A549 (cell line): ENCODE measurements around the gene MYO3A. TPM values are rescaled to one million over a fixed set of nuclear protein-coding genes. Genes with fewer than 3 reads are reported as not detected.

Experiments used
- ATAC-seq, 2 experiments: fragments of 200-7000 bp in 1 of 2; fragments of >200 bp in 1 of 2; cut with Nextera tagmentation in 1 of 2; cut with Tn5 transposase in 1 of 2; 3 replicates each; pipeline versions ENCODE4 v1.8.0 to v1.9.1; 2018 to 2020; ENCODE audit warnings: mild to moderate bottlenecking in 1 of 2, moderate library complexity in 1 of 2
- CTCF ChIA-PET: fragments of 300-600 bp; sonication (Branson Sonifier 250); formaldehyde crosslinking; extraction: SDS; loops from one replicate; lab custom pipeline; 2021; ENCODE audit warnings: antibody characterized with exemption, inconsistent platforms; lab: Yijun Ruan, JAX
- POLR2A ChIA-PET: fragments of 350-600 bp; formaldehyde crosslinking; extraction: SDS; loops from one replicate; lab custom pipeline; 2021; ENCODE audit warnings: antibody characterized with exemption, inconsistent platforms; lab: Yijun Ruan, JAX
- DNase-seq, 2 experiments: peaks; one replicate each; pipeline versions ENCODE4 v3.0.0 to v3.0.0-alpha.2; 2011 to 2016; ENCODE audit warnings: low read depth in 1 of 2, low spot score in 1 of 2
- FAIRE-seq: peaks from 2 replicates; lab custom pipeline; 2011; peaks lifted over from hg19 to GRCh38; lab: Jason Lieb, UNC
- H3K27ac ChIP-seq, 2 experiments: fragments of >200 bp; sonication (Bioruptor Twin); formaldehyde crosslinking; 3 replicates each; pipeline ENCODE4 v1.5.1; 2016 to 2017
- H3K4me1 ChIP-seq: fragments of >200 bp; sonication (Bioruptor Twin); formaldehyde crosslinking; 3 replicates; pipeline ENCODE4 v1.6.1; 2016
- H3K4me2 ChIP-seq: fragments of >200 bp; sonication (Bioruptor Twin); formaldehyde crosslinking; 3 replicates; pipeline ENCODE4 v1.6.1; 2016
- H3K4me3 ChIP-seq: fragments of >200 bp; sonication (Bioruptor Twin); formaldehyde crosslinking; 3 replicates; pipeline ENCODE4 v1.5.1; 2016
- H3K9me3 ChIP-seq: fragments of >200 bp; sonication (Bioruptor Twin); formaldehyde crosslinking; 3 replicates; pipeline ENCODE4 v1.6.1; 2016
- CBX8 ChIP-seq: fragments of 200-600 bp; sonication (generic); IDR thresholded peaks from 2 replicates; pipeline ENCODE4 v1.6.1; 2016
- CHD2 ChIP-seq: fragments of 150-350 bp; IDR thresholded peaks from 2 replicates; pipeline ENCODE4 v1.6.1; 2014; ENCODE audit warnings: low read length; ENCODE audit not compliant: partially characterized antibody
- CHD4 ChIP-seq: fragments of 200-600 bp; sonication (generic); IDR thresholded peaks from 2 replicates; pipeline ENCODE4 v1.6.1; 2016; ENCODE audit warnings: antibody characterized with exemption, mild to moderate bottlenecking, borderline replicate concordance
- EHF ChIP-seq: fragments of 250-450 bp; sonication (Bioruptor Pico); IDR thresholded peaks from 2 replicates; pipeline ENCODE4 v1.5.0; 2020; ENCODE audit warnings: mild to moderate bottlenecking
- EP300 ChIP-seq, 2 experiments: fragments of >200 bp; sonication (Bioruptor Twin); formaldehyde crosslinking; IDR thresholded peaks; 2 replicates in 1 of 2; 3 replicates in 1 of 2; pipeline ENCODE4 v1.6.1; 2016 to 2017
- ESRRA ChIP-seq: fragments of 150-350 bp; IDR thresholded peaks from 2 replicates; pipeline ENCODE4 v1.6.1; 2014; ENCODE audit warnings: mild to moderate bottlenecking, low read length, borderline replicate concordance
- FOSL2 ChIP-seq, 2 experiments: fragments of 450-650 bp in 1 of 2; fragments of >200 bp in 1 of 2; sonication (Bioruptor Twin) in 1 of 2; formaldehyde crosslinking; IDR thresholded peaks; 2 replicates each; pipeline versions ENCODE4 v1.5.0 to v1.6.1; 2016 to 2020; ENCODE audit warnings: mild to moderate bottlenecking in 1 of 2, moderate library complexity in 1 of 2
- GATA3 ChIP-seq: IDR thresholded peaks from 2 replicates; pipeline ENCODE4 v1.6.1; 2012; ENCODE audit warnings: borderline replicate concordance
- HDAC2 ChIP-seq: fragments of 200-600 bp; sonication (generic); IDR thresholded peaks from 2 replicates; pipeline ENCODE4 v1.6.1; 2016
- HEYL ChIP-seq: fragments of 250-450 bp; sonication (Bioruptor Pico); IDR thresholded peaks from 2 replicates; pipeline ENCODE4 v1.8.0; 2021; ENCODE audit warnings: mild to moderate bottlenecking, moderate library complexity
- HOXA7 ChIP-seq: fragments of 250-450 bp; sonication (Bioruptor Pico); IDR thresholded peaks from 2 replicates; pipeline ENCODE4 v1.5.0; 2020; ENCODE audit warnings: mild to moderate bottlenecking, moderate library complexity
- KDM5A ChIP-seq: fragments of 200-600 bp; sonication (generic); IDR thresholded peaks from 2 replicates; pipeline ENCODE4 v1.6.1; 2016; ENCODE audit warnings: antibody characterized with exemption, mild to moderate bottlenecking
- MAFK ChIP-seq: fragments of 450-650 bp; IDR thresholded peaks from 2 replicates; pipeline ENCODE4 v1.6.1; 2014; ENCODE audit not compliant: partially characterized antibody
- NPAS2 ChIP-seq: fragments of 250-450 bp; sonication (Bioruptor Pico); IDR thresholded peaks from 2 replicates; pipeline ENCODE4 v1.8.0; 2022; ENCODE audit warnings: mild to moderate bottlenecking, moderate library complexity, borderline replicate concordance
- PHF8 ChIP-seq: fragments of 200-600 bp; sonication (generic); IDR thresholded peaks from 2 replicates; pipeline ENCODE4 v1.6.1; 2016; ENCODE audit warnings: low read depth, mild to moderate bottlenecking, antibody characterized with exemption, moderate library complexity, borderline replicate concordance
- POLR2AphosphoS2 ChIP-seq: conservative IDR thresholded peaks from 2 replicates; pipeline ENCODE4 v1.6.1; 2012; ENCODE audit warnings: low read length, improper control_type of control experiment, inconsistent platforms
- RCOR1 ChIP-seq: fragments of 150-350 bp; IDR thresholded peaks from 2 replicates; pipeline ENCODE4 v1.6.1; 2014; ENCODE audit warnings: antibody characterized with exemption, low read length, low read depth
- TP53 ChIP-seq: fragments of 250-450 bp; sonication (Bioruptor Pico); IDR thresholded peaks from 2 replicates; pipeline ENCODE4 v1.5.0; 2021; ENCODE audit warnings: mild to moderate bottlenecking, moderate library complexity
- ZC3H11A ChIP-seq: fragments of 450-650 bp; IDR thresholded peaks from 2 replicates; pipeline ENCODE4 v1.6.1; 2014; ENCODE audit warnings: antibody characterized with exemption, mild to moderate bottlenecking
- ZFP36 ChIP-seq: fragments of 450-650 bp; IDR thresholded peaks from 2 replicates; pipeline ENCODE4 v1.6.1; 2014; ENCODE audit warnings: borderline replicate concordance; ENCODE audit not compliant: partially characterized antibody
- whole genome bisulfite sequencing: methylation state at CpG from one replicate; pipeline ENCODE4 v1.1.6; 2017; ENCODE audit errors: missing lambda C conversion rate; 5-methylcytosine and 5-hydroxymethylcytosine counted together
- polyA plus RNA-seq, 4 experiments: library from polyadenylated mRNA; depleted of rRNA in 3 of 4; stranded (reverse); fragments of >200 nt; fragmentation: RNase III in 1 of 4; extraction: RNeasy Plus Mini Kit Qiagen cat#74134 plus additional on column Dnase treatment in 1 of 4; gene quantifications; 2 replicates in 3 of 4; 3 replicates in 1 of 4; pipeline ENCODE4 v1.2.3, GENCODE V29; 2011 to 2017
- TF ChIP-seq, protein P1 (sequence below): fragments of 150-350 bp; IDR thresholded peaks from 2 replicates; pipeline ENCODE4 v1.6.1; 2014; ENCODE audit warnings: low read depth, mild to moderate bottlenecking, low read length
- TF ChIP-seq, protein P2 (sequence below): IDR thresholded peaks from 2 replicates; pipeline ENCODE4 v1.6.1; 2012; ENCODE audit warnings: low read depth, borderline replicate concordance
- TF ChIP-seq, protein P3 (sequence below): IDR thresholded peaks from 2 replicates; pipeline ENCODE4 v1.6.1; 2012
- TF ChIP-seq, protein P4 (sequence below): fragments of 450-650 bp; IDR thresholded peaks from 2 replicates; pipeline ENCODE4 v1.6.1; 2014; ENCODE audit warnings: antibody characterized with exemption

Gene MYO3A
- polyA plus RNA-seq, 2 of the 4 experiments (the other 2 are of a cell fraction), result not detected

DNA sequence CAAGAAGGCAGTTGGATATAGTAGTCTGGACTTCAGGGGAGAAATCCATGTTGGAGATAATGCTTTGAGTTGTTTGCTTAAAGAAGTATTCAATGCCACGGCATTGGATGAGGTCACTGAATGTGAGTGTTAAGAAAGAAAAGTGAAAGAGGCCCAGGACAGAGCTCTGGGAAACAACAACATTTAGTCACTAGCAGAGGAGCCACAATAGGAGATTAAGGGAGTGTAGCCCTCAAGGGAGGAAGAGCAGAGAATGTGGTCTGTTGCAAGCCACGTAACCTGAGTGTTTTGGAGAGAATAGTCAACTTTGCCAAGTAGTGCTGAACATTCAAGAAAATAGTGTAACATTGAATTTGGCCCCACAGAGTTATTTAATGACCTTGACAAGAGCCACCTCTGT is 114.7 kb downstream of the MYO3A start:
- WGBS, result 0% methylated on average over 2 of the region's 2 CpGs
- CTCF ChIA-PET, result no interaction called here
- Histone ChIP-seq H3K27ac (no peak overlapping the region), H3K9me3 (no peaks in the 10 kb centered on the region), H3K4me3 (no peak overlapping the region), H3K4me2 (no peak overlapping the region), H3K4me1 (no peaks in the 10 kb centered on the region)
- TF ChIP-seq, protein P1, sequence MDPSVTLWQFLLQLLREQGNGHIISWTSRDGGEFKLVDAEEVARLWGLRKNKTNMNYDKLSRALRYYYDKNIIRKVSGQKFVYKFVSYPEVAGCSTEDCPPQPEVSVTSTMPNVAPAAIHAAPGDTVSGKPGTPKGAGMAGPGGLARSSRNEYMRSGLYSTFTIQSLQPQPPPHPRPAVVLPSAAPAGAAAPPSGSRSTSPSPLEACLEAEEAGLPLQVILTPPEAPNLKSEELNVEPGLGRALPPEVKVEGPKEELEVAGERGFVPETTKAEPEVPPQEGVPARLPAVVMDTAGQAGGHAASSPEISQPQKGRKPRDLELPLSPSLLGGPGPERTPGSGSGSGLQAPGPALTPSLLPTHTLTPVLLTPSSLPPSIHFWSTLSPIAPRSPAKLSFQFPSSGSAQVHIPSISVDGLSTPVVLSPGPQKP, result no peak
- no peak for TF ChIP-seq ZFP36
- TF ChIP-seq CBX8, result no peak
- TF ChIP-seq GATA3, result no peak
- no peak for TF ChIP-seq KDM5A
- TF ChIP-seq RCOR1, result no peak
- TF ChIP-seq ZC3H11A, result no peak
- TF ChIP-seq MAFK, result no peak
- TF ChIP-seq FOSL2 (IDR thresholded peaks at IDR 0.05), result no peak
- TF ChIP-seq FOSL2 (CRISPR knock-in tag; IDR thresholded peaks at IDR 0.05), result no peak
- TF ChIP-seq TP53 (CRISPR knock-in tag), result no peak
- no peak for TF ChIP-seq PHF8
- TF ChIP-seq, protein P2, sequence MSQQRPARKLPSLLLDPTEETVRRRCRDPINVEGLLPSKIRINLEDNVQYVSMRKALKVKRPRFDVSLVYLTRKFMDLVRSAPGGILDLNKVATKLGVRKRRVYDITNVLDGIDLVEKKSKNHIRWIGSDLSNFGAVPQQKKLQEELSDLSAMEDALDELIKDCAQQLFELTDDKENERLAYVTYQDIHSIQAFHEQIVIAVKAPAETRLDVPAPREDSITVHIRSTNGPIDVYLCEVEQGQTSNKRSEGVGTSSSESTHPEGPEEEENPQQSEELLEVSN, result no peak
- no peak for TF ChIP-seq CHD4
- POLR2A ChIA-PET, result no interaction called here
- no peak for DNase-seq
- FAIRE-seq, result no peak
- ATAC-seq, result no peak

DNA sequence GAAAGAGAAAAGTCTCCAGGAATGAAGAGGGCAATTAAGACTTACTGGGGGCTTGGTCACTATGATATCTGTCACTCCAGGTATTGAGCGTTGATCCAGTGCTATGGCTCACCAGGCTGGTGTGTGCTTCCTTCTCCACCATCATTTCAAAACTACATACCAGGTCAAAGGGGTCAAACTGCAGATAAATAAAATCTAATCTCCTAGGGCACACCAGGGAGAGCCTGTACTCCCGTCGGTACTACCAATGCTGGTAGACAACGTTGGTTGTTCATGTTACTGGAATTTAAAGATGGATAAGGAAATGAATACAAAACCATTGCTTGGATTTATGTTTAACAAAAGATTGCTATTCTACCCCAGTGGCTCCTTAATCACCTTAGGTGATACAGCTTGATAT is 118.3 kb downstream of the MYO3A start:
- no peak overlapping the region for H3K4me3 ChIP-seq
- ChIA-PET POLR2A (no interaction called here), CTCF (no interaction called here)
- no peaks in the 10 kb centered on the region for H3K4me1 ChIP-seq
- 4% methylated on average over 4 of the region's 4 CpGs for WGBS
- no peak overlapping the region for H3K27ac ChIP-seq
- DNase-seq (no peak), ATAC-seq (no peak), FAIRE-seq (no peak)
- no peak overlapping the region for H3K4me2 ChIP-seq
- TF ChIP-seq CHD2 (no peak), GATA3 (no peak), NPAS2 (CRISPR knock-in tag) (no peak), ZFP36 (no peak), RCOR1 (no peak), HOXA7 (no peak), ESRRA (no peak)
- TF ChIP-seq, protein P3, sequence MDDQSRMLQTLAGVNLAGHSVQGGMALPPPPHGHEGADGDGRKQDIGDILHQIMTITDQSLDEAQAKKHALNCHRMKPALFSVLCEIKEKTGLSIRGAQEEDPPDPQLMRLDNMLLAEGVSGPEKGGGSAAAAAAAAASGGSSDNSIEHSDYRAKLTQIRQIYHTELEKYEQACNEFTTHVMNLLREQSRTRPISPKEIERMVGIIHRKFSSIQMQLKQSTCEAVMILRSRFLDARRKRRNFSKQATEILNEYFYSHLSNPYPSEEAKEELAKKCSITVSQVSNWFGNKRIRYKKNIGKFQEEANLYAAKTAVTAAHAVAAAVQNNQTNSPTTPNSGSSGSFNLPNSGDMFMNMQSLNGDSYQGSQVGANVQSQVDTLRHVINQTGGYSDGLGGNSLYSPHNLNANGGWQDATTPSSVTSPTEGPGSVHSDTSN, result no peak
- TF ChIP-seq, protein P4, sequence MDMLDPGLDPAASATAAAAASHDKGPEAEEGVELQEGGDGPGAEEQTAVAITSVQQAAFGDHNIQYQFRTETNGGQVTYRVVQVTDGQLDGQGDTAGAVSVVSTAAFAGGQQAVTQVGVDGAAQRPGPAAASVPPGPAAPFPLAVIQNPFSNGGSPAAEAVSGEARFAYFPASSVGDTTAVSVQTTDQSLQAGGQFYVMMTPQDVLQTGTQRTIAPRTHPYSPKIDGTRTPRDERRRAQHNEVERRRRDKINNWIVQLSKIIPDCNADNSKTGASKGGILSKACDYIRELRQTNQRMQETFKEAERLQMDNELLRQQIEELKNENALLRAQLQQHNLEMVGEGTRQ, result no peak
- no peaks in the 10 kb centered on the region for H3K9me3 ChIP-seq

DNA sequence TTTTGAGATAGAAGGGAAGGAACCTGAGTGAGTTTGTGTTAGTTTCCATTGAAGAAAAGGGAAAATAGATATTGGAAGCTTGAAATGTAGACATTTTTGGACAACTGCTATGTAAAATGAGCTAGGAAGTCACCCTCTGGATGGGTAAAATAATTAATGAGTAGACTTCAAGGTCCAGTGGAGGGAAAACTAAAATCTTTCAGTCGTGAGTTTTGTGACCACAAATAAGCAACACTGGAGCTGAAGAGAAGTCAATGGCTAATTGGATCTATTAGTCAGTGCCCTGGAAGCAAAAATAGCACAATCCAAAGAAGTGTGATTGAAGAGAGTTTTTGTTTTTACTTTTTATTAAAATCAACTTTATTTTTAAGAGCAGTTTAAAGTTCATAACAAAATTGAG is 123.4 kb downstream of the MYO3A start:
- ChIA-PET CTCF (no interaction called here), POLR2A (no interaction called here)
- 0% methylated on average over 1 of the region's 1 CpG for WGBS
- H3K9me3 ChIP-seq, result no peaks in the 10 kb centered on the region
- TF ChIP-seq HDAC2 (no peak), POLR2AphosphoS2 (no peak), ZC3H11A (no peak), EHF (CRISPR knock-in tag) (no peak), HEYL (CRISPR knock-in tag) (no peak), CHD4 (no peak), EP300 (IDR thresholded peaks at IDR 0.05) (no peak)
- H3K4me1 ChIP-seq, result no peaks in the 10 kb centered on the region
- no peak overlapping the region for H3K27ac ChIP-seq
- DNase-seq, result no peak
- no peak overlapping the region for H3K4me3 ChIP-seq
- no peak overlapping the region for H3K4me2 ChIP-seq
- no peak for ATAC-seq
- FAIRE-seq, result no peak
